ENCODE data around the gene TNNC2. TPM values are rescaled to one million over a fixed set of nuclear protein-coding genes. Genes with fewer than 3 reads are reported as not detected.

TNNC2 gene
- total and polyA plus RNA-seq, 2 donors (not counting 3 experiments of a cell fraction or from before 2014, with no cell fraction given), result 0.26 TPM; not detected in 1

DNA sequence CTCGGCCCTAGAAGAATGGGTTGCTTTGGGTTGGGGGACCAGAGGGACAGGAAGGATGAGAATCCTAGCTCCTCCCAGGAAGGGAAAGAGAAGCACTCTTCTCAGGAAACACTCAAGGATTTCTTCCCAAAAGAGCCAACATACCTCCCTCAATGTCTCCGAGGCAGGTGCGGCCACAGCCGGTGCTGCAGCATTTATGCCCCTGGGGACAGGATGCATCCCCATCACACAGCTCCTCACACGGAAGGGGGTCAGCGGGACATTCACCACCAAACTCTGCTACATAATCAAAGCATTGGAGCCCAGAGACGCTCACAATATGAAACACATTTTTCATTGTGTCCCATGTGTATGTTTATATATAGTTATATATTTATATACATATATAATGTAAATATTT is 50.2 kb downstream of the TNNC2 start:
- ChIA-PET POLR2A (no interaction called here), CTCF (no interaction called here)
- no peak overlapping the region for H3K4me2 ChIP-seq (ENCODE audit: insufficient read depth, low read length)
- DNase-seq (ENCODE audit: low read depth, low spot score) (no peak), FAIRE-seq (no peak)
- no peak overlapping the region for H3K27ac ChIP-seq (ENCODE audit: insufficient read depth, low read depth, low read length)
- H3K9me3 ChIP-seq (replicated peaks; ENCODE audit: control insufficient read depth, insufficient read depth, low read length), result no peaks in the 10 kb centered on the region
- H3K36me3 ChIP-seq (ENCODE audit: control insufficient read depth in 2 of 2, extremely low read depth in 1 of 2, insufficient read depth in 2 of 2, low read length in 2 of 2), result no peaks in the 10 kb centered on the region
- H4K20me1 ChIP-seq (replicated peaks; ENCODE audit: control insufficient read depth, extremely low read depth, insufficient read depth, low read length), result no peaks in the 10 kb centered on the region
- no peak for TF ChIP-seq FOS (IDR thresholded peaks at IDR 0.05; ENCODE audit: borderline replicate concordance, insufficient read depth, low read length)
- no peak for TF ChIP-seq GATA2 (IDR thresholded peaks at IDR 0.05; ENCODE audit: insufficient read depth, insufficient read length, low read depth, low read length)
- no peak for TF ChIP-seq JUN (IDR thresholded peaks at IDR 0.05; ENCODE audit: borderline replicate concordance, insufficient read depth, insufficient read length, low read depth)
- TF ChIP-seq EZH2 (IDR thresholded peaks at IDR 0.05; ENCODE audit: borderline replicate concordance, low read depth, low read length, severe bottlenecking), result no peak
- TF ChIP-seq, protein P1, sequence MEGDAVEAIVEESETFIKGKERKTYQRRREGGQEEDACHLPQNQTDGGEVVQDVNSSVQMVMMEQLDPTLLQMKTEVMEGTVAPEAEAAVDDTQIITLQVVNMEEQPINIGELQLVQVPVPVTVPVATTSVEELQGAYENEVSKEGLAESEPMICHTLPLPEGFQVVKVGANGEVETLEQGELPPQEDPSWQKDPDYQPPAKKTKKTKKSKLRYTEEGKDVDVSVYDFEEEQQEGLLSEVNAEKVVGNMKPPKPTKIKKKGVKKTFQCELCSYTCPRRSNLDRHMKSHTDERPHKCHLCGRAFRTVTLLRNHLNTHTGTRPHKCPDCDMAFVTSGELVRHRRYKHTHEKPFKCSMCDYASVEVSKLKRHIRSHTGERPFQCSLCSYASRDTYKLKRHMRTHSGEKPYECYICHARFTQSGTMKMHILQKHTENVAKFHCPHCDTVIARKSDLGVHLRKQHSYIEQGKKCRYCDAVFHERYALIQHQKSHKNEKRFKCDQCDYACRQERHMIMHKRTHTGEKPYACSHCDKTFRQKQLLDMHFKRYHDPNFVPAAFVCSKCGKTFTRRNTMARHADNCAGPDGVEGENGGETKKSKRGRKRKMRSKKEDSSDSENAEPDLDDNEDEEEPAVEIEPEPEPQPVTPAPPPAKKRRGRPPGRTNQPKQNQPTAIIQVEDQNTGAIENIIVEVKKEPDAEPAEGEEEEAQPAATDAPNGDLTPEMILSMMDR (IDR thresholded peaks at IDR 0.05; ENCODE audit: extremely low read depth in 1 of 2, insufficient read depth in 1 of 2, low read depth in 1 of 2, low read length in 2 of 2), result no peak
- TF ChIP-seq POLR2AphosphoS5 (IDR thresholded peaks at IDR 0.05; ENCODE audit: insufficient read depth, low read depth, low read length), result no peak
- no peak for TF ChIP-seq MYC (IDR thresholded peaks at IDR 0.05; ENCODE audit: low read depth, low read length)
- TF ChIP-seq POLR2A (IDR thresholded peaks at IDR 0.05; ENCODE audit: low read depth, low read length), result no peak
- TF ChIP-seq, protein P2, sequence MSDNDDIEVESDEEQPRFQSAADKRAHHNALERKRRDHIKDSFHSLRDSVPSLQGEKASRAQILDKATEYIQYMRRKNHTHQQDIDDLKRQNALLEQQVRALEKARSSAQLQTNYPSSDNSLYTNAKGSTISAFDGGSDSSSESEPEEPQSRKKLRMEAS (IDR thresholded peaks at IDR 0.05; ENCODE audit: insufficient read depth, insufficient read length), result no peak
- no peaks in the 10 kb centered on the region for H3K9me1 ChIP-seq (replicated peaks; ENCODE audit: control insufficient read depth, extremely low read depth, insufficient read depth, low read length)
- H2AFZ ChIP-seq (ENCODE audit: low read depth, low read length), result no peak overlapping the region
- dilution Hi-C loops (cut with MboI; ENCODE audit: extremely low pct_ligation_motif_present, low sequenced_read_pairs) (no loop called here), intact Hi-C loops (cut with micrococcal nuclease) (loop anchor here (10.0 kb wide), 1 partner anchor 152 kb away; the partner anchor contains the start of gene WFDC10A)
- H3K79me2 ChIP-seq (ENCODE audit: control insufficient read depth, insufficient read depth, low read length), result no peaks in the 10 kb centered on the region
- peaks cover 0 to 2% of the 10 kb centered on the region in 2 experiments for H3K27me3 ChIP-seq (ENCODE audit: control insufficient read depth in 2 of 2, insufficient read depth in 2 of 2, low read length in 2 of 2)
- no peak overlapping the region for H3K9ac ChIP-seq (replicated peaks; ENCODE audit: extremely low read depth, insufficient read depth, low read length)
- peaks cover 32% of the 10 kb centered on the region for H3K4me1 ChIP-seq (ENCODE audit: control insufficient read depth, extremely low read depth, insufficient read depth, low read length)
- no peak overlapping the region for H3K4me3 ChIP-seq (replicated peaks in 1 of 3; ENCODE audit: insufficient read depth in 1 of 3, low read depth in 1 of 3, low read length in 3 of 3)
- BruUV-seq (replicated peaks), result no TSS peak

Data from endothelial cell of umbilical vein (primary cell).